ENCODE data around the gene OR4X1.

DNA sequence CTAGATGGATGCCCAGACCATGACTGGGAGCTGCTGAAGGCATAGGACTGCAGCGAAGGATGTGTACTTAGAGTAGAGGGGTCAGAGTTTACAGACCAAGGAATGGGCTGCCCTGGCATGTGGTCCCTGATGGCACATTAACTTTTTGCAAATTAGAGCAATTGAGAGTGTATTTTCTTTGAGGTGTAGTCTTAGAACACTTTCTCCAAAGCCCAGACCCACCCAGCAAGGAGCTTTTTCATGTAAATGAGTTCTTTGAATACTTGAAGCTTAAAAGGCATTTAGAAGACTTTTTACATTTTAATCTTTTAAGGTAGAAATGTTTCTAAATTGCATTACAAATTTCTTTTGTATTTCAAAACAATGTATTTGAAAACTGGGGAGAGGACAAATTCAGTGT is 8.9 kb downstream of the OR4X1 start:
- TF ChIP-seq CTCF (IDR thresholded peaks at IDR 0.05; ENCODE audit: low read depth, low read length) (no peak), EZH2phosphoT487 (IDR thresholded peaks at IDR 0.05; ENCODE audit: low read depth) (no peak)
